Activated gamma-delta T cell treated with anti-CD3 and anti-CD28 coated beads, Interleukin-2, amount 50 U/mL, for 16 hours (primary cell): ENCODE measurements around the gene CD99.

Experiments used
- DNase-seq: peaks from one replicate; pipeline ENCODE4 v3.0.0-alpha.2; 2020; ENCODE audit warnings: low read depth

The CD99 gene

GRCh38 chrX:2698604-2699003 lies 7.5 kb downstream of the CD99 start:
- DNase-seq = no peak

GRCh38 chrX:2699959-2700358 lies 8.9 kb downstream of the CD99 start:
- no peak for DNase-seq

DNA sequence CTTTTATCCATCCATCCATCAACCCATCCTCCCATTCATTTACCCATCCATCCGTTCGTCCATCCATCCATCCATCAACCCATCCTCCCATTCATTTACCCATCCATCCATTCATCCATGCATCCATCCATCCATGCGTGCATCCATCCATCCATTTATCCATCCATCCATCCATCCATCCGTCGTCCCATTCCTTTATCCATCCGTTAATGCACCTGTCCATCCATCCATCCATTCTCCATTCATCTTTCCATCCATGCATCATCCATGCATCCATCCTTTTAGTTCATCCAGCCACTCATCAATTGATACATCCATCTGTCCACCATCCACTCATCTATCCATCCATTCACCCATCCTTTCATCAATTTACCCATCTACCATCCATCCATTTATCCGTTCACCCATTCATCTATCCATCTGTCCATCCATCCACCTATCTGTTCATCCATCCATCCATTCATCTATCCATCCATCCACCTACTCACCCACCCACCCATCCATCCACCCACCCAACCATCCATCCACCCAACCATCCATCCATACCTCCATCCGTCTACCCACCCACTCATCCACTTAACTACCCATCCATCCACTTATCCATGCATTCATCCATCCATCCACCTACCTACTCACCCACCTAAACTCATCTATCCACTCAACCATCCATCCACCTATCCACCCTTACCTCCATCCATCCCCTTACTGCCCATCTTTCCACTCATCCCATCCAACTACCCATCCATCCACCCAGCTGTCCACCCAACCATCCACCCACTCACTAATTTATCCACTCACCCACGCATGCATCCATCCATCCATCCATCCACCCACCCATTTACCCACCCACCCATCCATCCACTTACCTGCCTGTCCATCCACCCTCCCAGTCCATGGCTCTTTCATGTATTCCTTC lies 9.6 kb downstream of the CD99 start:
- DNase-seq = no peak

DNA sequence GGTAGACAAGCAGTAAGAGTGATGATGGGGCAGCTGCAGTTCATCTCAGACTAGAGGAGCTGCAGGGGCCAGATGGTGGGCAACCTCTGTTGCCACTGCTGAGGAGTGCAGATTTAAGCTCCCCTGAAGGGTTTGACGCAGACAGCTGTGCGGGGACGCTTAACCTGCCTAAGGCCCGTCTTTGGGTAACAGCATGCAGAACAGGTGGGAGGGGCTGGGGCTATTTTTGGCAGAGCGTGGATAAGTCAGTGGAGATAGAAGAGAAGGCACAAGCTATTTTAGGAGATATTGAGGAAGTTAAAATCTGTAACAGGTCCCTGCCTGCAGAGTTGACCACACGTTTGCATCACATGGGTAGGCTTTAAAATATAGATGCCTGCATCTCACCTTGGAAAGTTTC lies 10.5 kb downstream of the CD99 start:
- DNase-seq = no peak

- no peak for DNase-seq
Measured at GRCh38 chrX:2703991-2704369, 12.9 kb downstream of the CD99 start.

DNA sequence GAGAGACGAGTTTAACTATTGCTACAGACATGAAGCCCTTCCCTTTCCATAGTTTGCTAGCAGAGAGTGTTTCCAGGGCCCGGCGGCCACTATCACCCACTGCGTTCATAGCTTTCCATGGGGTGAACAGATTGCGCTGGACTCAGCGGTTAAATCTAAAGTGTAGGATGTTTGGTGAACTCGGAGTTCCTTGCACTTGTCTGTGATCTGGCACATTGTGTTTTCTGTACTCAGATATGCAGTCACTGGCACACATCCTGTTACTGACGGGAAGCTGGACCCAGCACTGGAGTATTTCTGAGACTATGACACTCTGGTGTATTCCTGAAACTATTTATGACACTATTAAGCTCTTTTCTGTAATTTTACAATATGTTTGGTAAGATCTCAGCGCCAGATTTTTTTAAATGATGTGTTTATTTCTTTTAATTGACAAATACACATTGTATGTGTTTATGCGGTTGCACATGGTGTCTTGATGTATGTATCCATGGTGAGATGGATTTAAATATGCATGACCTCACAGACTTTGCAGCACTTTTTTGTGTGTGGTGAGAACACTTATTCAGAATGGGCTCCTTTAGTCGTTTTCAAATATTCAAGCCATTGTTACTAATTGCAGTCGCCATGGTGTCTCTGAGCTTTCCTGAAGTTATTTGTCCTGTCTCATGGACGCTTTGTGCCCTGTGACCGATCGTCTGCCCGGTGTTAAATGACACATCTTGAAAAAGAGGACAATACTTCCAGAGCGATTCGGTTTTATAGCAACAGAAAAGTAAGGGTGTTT lies 14.1 kb downstream of the CD99 start:
- DNase-seq = no peak

DNA sequence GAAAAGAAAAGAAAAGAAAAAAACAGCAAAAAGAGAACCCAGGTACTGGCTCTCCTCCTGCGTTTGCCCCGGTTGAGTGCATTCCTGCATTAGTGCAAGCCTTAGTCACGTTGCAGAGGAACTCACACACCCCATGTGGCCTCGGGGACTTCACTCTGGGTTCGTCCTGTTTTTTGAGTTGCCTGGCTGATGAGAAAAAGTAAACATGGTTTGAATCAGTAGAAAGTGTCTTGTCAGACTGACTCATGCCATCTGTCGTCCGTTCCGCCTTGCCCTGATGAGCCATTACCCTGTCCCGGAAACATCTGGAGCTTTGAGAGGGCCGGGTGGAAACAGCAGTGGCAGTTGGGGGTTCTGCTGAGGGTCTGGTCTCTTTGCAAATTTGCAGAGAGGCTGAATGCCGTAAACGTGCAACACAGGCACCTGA lies 16.3 kb downstream of the CD99 start:
- DNase-seq = peak; percentile 55

- DNase-seq = no peak
Measured at GRCh38 chrX:2708021-2708420, 16.9 kb downstream of the CD99 start.

DNA sequence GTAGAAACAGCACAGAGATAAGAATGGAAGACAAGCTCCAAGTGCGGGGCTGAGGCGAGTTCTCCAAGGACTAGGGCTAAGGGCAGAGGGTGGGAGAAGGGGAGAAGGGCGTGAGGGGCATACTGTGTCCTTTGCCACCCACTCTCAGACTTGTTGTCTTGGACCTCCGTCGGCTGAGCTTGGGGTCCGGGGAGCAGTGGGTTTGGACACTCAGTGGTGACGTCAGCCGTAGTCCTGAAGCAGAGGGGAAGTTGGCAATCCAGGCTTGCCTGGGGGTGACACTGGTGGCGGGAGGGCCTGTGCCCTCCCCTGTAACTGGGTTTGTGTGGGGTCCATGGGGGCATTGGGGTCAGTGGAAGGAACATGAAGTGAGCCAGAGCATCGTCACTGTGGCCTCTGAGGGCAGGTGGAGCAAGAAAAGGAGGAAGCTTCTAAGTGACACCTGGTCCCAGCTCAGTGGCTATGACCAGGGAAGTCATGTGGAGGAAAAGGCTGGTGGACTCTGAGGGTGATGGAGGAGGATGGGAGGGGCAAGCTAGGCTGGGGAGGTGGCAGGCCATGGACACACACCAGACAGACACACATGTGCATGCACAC lies 17.6 kb downstream of the CD99 start:
- DNase-seq = no peak

- no peak for DNase-seq
Measured at GRCh38 chrX:2709556-2709955, 18.5 kb downstream of the CD99 start.

GRCh38 chrX:2710041-2710840 lies 19.1 kb downstream of the CD99 start:
- no peak for DNase-seq

GRCh38 chrX:2711441-2711840 lies 20.3 kb downstream of the CD99 start:
- DNase-seq = no peak

GRCh38 chrX:2712428-2712827 lies 21.3 kb downstream of the CD99 start:
- DNase-seq = no peak

GRCh38 chrX:2712890-2713840 lies 22.1 kb downstream of the CD99 start:
- DNase-seq = no peak

DNA sequence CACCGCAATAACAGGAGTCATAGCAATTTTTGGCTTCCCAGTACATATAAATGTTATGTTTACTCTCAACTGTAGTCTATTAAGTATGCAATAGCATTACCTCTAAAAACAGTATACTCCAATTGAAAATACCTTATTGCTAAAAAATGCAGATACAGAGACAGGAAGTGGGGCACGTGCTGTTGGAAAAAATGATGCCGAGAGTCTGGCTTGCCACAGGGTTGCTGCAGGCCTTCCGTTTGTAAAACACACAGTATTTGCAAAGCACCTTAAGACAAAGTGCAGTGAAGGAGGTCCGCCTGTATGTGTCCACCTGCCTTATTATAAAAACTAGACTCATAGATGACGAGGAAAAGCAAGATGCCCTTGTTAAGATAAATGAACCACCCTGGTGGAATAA lies 23.5 kb downstream of the CD99 start:
- DNase-seq = no peak

DNA sequence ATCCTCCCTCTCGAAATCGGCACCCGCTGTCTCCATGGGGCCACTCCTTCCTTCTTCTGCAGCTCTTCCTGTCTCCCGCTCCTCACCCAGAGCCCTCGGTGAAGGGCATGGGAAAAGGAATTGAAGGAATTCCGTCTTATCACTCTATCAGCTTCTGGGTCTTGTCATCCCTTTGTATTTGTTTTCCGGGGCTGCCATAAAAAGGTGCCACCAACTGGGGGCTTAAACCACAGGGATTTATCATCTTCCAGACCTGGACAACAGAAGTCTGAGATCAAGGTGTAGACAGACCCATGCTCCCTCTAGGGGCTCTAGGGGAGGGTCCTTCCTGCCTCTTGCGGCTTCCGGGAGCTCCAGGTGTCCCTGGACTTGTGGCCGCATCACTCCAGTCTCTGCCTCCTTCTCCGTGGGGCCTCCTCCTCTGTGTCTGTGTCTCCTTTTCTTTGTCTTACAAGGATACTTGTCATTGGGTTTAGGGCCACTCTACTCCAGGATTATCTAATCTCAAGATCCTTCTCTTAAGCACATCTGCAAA lies 24.0 kb downstream of the CD99 start:
- DNase-seq = no peak

DNA sequence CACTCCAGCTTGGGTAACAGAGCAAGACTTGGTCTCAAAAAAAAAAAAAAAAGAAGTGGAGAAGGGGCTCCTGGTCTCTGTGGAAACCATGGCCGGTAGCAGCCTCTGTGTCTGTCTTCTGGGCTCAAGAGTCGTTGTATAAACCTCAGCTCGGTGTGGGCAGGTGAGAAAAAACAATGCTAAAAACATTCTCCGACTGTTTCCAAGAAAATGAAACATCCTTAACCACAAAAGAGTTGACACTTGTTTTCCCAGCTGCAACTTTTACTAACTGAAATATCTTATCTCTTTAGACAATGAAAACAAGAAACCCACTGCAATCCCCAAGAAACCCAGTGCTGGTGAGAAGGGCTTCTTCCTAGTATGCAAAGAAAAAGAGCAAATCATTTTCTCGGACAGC lies 26.2 kb downstream of the CD99 start:
- no peak for DNase-seq

DNA sequence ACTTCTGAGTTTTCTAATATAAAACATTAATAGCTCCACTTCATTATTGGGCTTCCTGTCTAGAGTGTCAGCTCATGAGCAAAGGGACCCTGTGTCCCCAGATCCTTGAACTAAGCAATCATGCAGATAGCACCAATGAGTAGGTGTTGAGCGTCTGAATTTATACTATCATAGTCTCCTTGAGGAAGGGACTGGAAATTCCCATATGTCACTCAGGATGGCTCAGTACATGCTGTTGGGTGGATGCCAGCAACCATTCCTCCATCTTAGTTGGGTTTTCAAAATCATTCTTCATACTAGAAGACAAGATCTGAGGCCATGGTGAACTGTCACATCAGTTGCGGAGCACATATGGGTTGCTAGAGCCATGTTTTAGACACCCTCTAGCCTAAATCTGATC lies 27.7 kb downstream of the CD99 start:
- no peak for DNase-seq

- no peak for DNase-seq
Measured at GRCh38 chrX:2719774-2720447, 28.8 kb downstream of the CD99 start.

DNA sequence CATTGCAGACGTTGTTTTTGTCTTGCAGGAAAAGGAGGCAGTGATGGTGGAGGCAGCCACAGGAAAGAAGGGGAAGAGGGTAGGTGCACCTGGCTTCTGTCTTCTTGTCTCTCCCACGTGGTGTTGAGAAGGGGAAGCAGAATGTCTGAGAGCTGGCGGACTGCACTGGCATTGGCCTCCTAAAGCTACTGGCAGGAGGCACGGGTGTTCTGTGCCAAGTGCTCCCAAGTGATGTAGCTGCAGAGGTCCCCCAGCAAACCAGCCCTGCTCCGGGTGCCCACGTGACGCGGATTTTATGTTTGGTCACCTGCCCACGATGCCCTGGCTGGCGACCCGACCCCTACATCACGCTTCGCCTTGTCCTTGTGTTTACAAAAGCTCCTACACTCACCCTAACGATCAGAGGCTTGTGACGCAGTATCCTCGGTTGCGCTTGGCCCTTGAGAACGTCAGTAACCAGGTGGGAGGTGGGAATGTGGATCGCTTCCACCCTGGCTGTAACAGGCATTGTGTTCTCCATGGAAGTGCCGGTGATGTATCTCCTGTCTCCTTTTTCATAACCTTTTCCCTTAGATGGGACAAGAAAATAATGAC lies 32.3 kb downstream of the CD99 start:
- DNase-seq = no peak
